GM06990 (cell line): Measurements from ENCODE around the gene PASK.
"Not testable (repeated sequence)": the region's sequence is repeated elsewhere in the genome, so short reads cannot be mapped to it uniquely, and the experiment has no call there.

Experiments used
- DNase-seq: peaks from one replicate; pipeline ENCODE4 v3.0.0-alpha.2; 2011; ENCODE audit not compliant: insufficient read length; ENCODE audit errors: extremely low read depth
- H3K27me3 ChIP-seq: replicated peaks from 2 replicates; pipeline ENCODE4 v1.6.0; 2011; ENCODE audit warnings: low read length; ENCODE audit not compliant: control insufficient read depth, insufficient read depth
- H3K36me3 ChIP-seq: 2 replicates; pipeline ENCODE4 v1.5.1; 2011; ENCODE audit warnings: low read length; ENCODE audit not compliant: control insufficient read depth, insufficient read depth
- H3K4me3 ChIP-seq: replicated peaks from 2 replicates; pipeline ENCODE4 v1.5.1; 2011; ENCODE audit warnings: low read depth, mild to moderate bottlenecking, control low read depth, low read length
- CTCF ChIP-seq: IDR thresholded peaks from 2 replicates; pipeline ENCODE4 v1.5.1; 2011; ENCODE audit warnings: low read length, control low read depth, mild to moderate bottlenecking, inconsistent platforms; ENCODE audit not compliant: insufficient read depth, poor library complexity, severe bottlenecking

The PASK gene

GRCh38 chr2:241107031-241107783, 42.1 kb downstream of the PASK start:
- Histone ChIP-seq H3K36me3 (peaks cover 19% of the 10 kb centered on the region), H3K27me3 (no peaks in the 10 kb centered on the region), H3K4me3 (no peak overlapping the region)
- no peak for TF ChIP-seq CTCF
- no peak for DNase-seq

- H3K27me3 ChIP-seq = no peaks in the 10 kb centered on the region
- no peak for TF ChIP-seq CTCF
- no peak for DNase-seq
- H3K4me3 ChIP-seq = no peak overlapping the region
- H3K36me3 ChIP-seq = peaks cover 17% of the 10 kb centered on the region
Observed at GRCh38 chr2:241105641-241106040, 43.6 kb downstream of the PASK start.

GRCh38 chr2:241104611-241105010, 44.7 kb downstream of the PASK start:
- H3K36me3 ChIP-seq = peaks cover 19% of the 10 kb centered on the region
- H3K4me3 ChIP-seq, H3K27me3 ChIP-seq, DNase-seq: not testable (repeated sequence)

GRCh38 chr2:241103176-241103595, 46.1 kb downstream of the PASK start:
- Histone ChIP-seq H3K27me3 (no peaks in the 10 kb centered on the region), H3K4me3 (peak overlapping the region; percentile 77), H3K36me3 (peaks cover 16% of the 10 kb centered on the region)
- TF ChIP-seq CTCF = no peak
- DNase-seq = no peak

- peak; percentile 94 for DNase-seq
- H3K27me3 ChIP-seq = no peaks in the 10 kb centered on the region
- H3K36me3 ChIP-seq = peaks cover 16% of the 10 kb centered on the region
- peak within 1 kb of the TSS; percentile 77 for H3K4me3 ChIP-seq
- TF ChIP-seq CTCF = no peak
Observed at GRCh38 chr2:241102239-241102803, 47.0 kb downstream of the PASK start, which contains the start of gene MTERF4. MTERF4 (minus strand) TSS chr2:241102287; CDS start chr2:241102273, 14 bp downstream.

- Histone ChIP-seq H3K4me3 (peak overlapping the region; percentile 43), H3K27me3 (no peaks in the 10 kb centered on the region), H3K36me3 (peaks cover 10% of the 10 kb centered on the region; the same call in 1 of the 2 replicates)
- no peak for DNase-seq
- TF ChIP-seq CTCF = no peak
Observed at GRCh38 chr2:241099246-241099645, 50.0 kb downstream of the PASK start.
